ENCODE measurements around the gene AQP3. TPM values are rescaled to one million over a fixed set of nuclear protein-coding genes. Genes with fewer than 3 reads are reported as not detected.

AQP3 gene
- total and polyA plus RNA-seq, 2 of the 13 experiments (the other 11 are each of a cell fraction or from before 2014, with no cell fraction given), result 1.4 to 5.5 TPM

- TF ChIP-seq, protein P1, sequence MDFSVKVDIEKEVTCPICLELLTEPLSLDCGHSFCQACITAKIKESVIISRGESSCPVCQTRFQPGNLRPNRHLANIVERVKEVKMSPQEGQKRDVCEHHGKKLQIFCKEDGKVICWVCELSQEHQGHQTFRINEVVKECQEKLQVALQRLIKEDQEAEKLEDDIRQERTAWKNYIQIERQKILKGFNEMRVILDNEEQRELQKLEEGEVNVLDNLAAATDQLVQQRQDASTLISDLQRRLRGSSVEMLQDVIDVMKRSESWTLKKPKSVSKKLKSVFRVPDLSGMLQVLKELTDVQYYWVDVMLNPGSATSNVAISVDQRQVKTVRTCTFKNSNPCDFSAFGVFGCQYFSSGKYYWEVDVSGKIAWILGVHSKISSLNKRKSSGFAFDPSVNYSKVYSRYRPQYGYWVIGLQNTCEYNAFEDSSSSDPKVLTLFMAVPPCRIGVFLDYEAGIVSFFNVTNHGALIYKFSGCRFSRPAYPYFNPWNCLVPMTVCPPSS (IDR thresholded peaks at IDR 0.05), result no peak
- TF ChIP-seq IRX3 (CRISPR knock-in tag; IDR thresholded peaks at IDR 0.05; ENCODE audit: borderline replicate concordance, low read depth) (no peak), ZNF17 (CRISPR knock-in tag; IDR thresholded peaks at IDR 0.05) (no peak), EHMT2 (IDR thresholded peaks at IDR 0.05; ENCODE audit: borderline replicate concordance, low read depth, low read length) (no peak), ZNF235 (CRISPR knock-in tag; IDR thresholded peaks at IDR 0.05; ENCODE audit: borderline replicate concordance) (no peak), TBP (CRISPR knock-in tag; IDR thresholded peaks at IDR 0.05) (no peak), STAT5B (CRISPR knock-in tag; IDR thresholded peaks at IDR 0.05) (no peak), ZSCAN20 (CRISPR knock-in tag; IDR thresholded peaks at IDR 0.05; ENCODE audit: borderline replicate concordance) (no peak), HMGA1 (CRISPR knock-in tag; conservative IDR thresholded peaks at IDR 0.05) (no peak), NR1H2 (CRISPR knock-in tag; IDR thresholded peaks at IDR 0.05; ENCODE audit: borderline replicate concordance, low read depth) (no peak), ZNF629 (CRISPR knock-in tag; conservative IDR thresholded peaks at IDR 0.05) (no peak), ZNF354B (CRISPR knock-in tag; IDR thresholded peaks at IDR 0.05) (no peak), ZNF205 (CRISPR knock-in tag; IDR thresholded peaks at IDR 0.05) (no peak), ZZZ3 (CRISPR knock-in tag; IDR thresholded peaks at IDR 0.05; ENCODE audit: borderline replicate concordance) (no peak), ZNF691 (CRISPR knock-in tag; IDR thresholded peaks at IDR 0.05; ENCODE audit: borderline replicate concordance, low read depth) (peak; percentile 71; the same call in 1 of the 2 replicates), TBX3 (IDR thresholded peaks at IDR 0.05; ENCODE audit: borderline replicate concordance) (no peak), USF2 (IDR thresholded peaks at IDR 0.05; ENCODE audit: low read depth, low read length) (no peak), USF2 (CRISPR knock-in tag; IDR thresholded peaks at IDR 0.05; ENCODE audit: borderline replicate concordance) (no peak), DPF2 (CRISPR knock-in tag; IDR thresholded peaks at IDR 0.05; ENCODE audit: borderline replicate concordance, low read depth) (no peak), ATM (IDR thresholded peaks at IDR 0.05; ENCODE audit: borderline replicate concordance) (no peak), JARID2 (CRISPR knock-in tag; IDR thresholded peaks at IDR 0.05; ENCODE audit: insufficient replicate concordance) (no peak)
- TF ChIP-seq, protein P2, sequence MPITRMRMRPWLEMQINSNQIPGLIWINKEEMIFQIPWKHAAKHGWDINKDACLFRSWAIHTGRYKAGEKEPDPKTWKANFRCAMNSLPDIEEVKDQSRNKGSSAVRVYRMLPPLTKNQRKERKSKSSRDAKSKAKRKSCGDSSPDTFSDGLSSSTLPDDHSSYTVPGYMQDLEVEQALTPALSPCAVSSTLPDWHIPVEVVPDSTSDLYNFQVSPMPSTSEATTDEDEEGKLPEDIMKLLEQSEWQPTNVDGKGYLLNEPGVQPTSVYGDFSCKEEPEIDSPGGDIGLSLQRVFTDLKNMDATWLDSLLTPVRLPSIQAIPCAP (CRISPR knock-in tag; IDR thresholded peaks at IDR 0.05; ENCODE audit: low read depth), result no peak
- TF ChIP-seq, protein P3, sequence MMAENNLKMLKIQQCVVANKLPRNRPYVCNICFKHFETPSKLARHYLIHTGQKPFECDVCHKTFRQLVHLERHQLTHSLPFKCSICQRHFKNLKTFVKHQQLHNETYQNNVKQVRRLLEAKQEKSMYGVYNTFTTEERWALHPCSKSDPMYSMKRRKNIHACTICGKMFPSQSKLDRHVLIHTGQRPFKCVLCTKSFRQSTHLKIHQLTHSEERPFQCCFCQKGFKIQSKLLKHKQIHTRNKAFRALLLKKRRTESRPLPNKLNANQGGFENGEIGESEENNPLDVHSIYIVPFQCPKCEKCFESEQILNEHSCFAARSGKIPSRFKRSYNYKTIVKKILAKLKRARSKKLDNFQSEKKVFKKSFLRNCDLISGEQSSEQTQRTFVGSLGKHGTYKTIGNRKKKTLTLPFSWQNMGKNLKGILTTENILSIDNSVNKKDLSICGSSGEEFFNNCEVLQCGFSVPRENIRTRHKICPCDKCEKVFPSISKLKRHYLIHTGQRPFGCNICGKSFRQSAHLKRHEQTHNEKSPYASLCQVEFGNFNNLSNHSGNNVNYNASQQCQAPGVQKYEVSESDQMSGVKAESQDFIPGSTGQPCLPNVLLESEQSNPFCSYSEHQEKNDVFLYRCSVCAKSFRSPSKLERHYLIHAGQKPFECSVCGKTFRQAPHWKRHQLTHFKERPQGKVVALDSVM (CRISPR knock-in tag; IDR thresholded peaks at IDR 0.05), result no peak
Observed at GRCh38 chr9:33446946-33447798, at the start of gene AQP3 (continued).

Measured in HepG2 (cell line).